Pulmonary artery endothelial cell (primary cell): ENCODE measurements around the gene CYB5R3. TPM values are rescaled to one million over a fixed set of nuclear protein-coding genes. Genes with fewer than 3 reads are reported as not detected.

Source experiments
- DNase-seq: peaks from one replicate; pipeline ENCODE4 v3.0.0-alpha.2; 2011; ENCODE audit warnings: low read depth, low spot score
- total RNA-seq: library from RNA; depleted of rRNA; stranded (reverse); fragments of >200 nt; gene quantifications from 2 replicates; pipeline ENCODE4 v1.2.3, GENCODE V29; 2014

Gene CYB5R3
- 44.2 and 46.1 TPM in 2 replicates for total RNA-seq

DNA sequence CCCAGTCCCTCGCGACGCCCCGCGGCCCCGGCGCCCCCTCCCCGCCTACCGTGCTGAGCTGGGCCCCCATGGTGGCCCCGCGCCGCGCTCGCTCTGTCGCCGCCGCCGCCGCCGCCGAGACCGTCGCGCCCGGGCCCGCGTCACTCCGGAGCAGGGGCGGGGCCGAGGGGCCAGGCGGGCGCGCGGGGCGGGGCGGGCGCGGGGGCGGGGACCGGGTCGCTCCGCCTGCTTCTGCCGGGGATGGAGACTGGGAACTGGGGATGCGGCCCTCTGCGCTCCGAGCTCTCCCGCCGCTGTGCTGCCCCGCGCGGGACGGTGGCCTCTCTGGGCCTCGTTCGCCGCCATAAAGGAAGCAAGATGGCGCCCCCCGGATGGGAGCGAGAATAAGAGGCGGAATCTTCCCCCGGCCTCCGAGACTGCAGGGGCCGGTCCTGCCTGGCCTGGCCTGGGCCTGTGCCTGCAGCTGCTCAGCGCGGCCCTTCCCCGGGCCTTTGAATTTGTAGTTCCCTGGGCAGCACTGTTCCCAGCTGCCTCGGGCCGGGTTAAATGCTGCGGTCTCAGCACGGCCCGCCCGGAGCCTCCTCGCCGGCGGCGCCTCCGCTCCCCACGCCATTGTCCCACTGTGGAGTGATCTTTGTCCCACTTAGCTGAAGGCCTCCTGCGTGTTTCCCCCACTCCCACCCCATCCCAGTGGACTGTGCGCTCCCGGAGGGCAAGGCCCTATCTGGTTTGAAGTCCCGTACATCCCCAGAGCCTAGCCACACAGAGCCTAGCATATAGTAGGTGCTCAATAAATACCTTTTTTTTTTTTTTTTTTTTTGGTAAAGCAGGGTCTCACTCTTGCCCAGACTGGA, at the start of gene CYB5R3:
TSS of gene CYB5R3 (minus strand) at position 147 of the 854 bp plus-strand sequence. CDS start at position 70, 77 bp downstream.
- DNase-seq = peak; percentile 39

DNA sequence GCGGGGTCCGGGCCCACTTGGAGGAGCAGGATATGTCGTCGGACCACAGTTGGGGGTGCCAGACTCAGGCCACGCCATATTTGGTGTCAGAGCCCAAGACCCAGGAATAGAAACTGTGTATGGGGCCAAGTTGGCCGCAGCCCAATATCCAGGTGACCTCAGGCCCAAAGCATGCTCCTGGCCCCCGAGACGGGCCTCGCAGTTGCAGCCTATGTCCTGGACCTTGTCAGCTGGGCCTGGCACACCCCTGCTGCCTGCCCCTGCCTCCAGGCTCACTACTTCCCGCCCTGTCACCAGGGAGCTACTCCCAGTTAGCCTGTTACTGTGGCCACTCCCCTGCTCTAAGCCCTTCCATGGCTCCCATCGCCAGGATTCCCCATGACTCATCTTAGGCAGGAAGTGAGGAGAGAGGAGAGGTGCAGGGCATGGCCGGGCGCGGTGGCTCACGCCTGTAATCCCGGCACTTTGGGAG, 48.4 kb upstream of the CYB5R3 start:
- peak; percentile 30 for DNase-seq

DNA sequence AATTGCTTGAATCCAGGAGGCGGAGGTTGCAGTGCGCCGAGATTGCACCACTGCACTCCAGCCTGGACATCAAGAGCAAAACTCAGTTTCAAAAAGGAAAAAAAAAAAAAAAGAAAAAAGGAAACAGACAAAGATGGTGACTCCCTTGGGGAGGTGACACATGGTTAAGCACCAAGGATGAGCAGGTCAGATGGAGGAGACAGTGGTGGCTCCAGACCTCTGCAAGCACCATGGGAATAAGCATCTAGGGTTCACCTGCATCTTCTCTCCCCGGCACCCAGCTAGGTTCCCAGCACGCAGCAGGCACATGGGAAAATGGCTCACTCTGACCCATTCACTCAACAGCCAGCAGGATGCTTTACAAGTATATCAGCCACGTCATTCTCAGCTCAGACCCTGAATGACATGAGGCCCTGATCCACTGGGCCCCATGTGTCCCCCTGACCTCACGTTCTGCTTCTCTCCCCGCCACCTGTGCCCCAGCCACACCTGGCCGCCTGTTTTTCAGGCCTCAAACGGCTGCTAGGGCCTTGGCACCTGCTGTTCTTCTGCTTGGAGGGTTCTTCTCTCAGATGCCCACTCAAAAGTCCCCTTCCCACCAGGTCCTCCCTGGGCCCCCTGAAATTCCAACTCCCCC, 47.3 kb upstream of the CYB5R3 start:
- DNase-seq = no peak

DNA sequence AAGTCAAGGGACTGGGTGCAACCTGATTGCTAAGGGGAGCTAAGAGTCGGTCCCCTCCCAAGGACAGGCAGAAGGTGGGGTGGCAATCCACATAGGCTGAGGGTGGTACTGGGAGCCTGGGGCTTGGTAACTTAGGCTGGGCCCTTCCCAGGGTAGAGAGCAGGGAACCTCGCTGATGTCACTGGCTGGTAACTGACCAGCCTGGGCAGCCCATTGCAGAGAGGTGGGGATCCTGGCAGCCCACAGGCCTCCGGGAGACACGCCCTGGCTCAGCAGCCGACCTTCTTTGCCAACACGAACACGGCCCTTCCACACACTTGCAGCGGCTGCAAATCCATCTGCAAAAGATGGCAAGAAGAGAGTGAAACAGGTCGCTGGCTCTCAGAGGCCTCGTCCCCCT, 46.1 kb upstream of the CYB5R3 start:
- DNase-seq = no peak

DNA sequence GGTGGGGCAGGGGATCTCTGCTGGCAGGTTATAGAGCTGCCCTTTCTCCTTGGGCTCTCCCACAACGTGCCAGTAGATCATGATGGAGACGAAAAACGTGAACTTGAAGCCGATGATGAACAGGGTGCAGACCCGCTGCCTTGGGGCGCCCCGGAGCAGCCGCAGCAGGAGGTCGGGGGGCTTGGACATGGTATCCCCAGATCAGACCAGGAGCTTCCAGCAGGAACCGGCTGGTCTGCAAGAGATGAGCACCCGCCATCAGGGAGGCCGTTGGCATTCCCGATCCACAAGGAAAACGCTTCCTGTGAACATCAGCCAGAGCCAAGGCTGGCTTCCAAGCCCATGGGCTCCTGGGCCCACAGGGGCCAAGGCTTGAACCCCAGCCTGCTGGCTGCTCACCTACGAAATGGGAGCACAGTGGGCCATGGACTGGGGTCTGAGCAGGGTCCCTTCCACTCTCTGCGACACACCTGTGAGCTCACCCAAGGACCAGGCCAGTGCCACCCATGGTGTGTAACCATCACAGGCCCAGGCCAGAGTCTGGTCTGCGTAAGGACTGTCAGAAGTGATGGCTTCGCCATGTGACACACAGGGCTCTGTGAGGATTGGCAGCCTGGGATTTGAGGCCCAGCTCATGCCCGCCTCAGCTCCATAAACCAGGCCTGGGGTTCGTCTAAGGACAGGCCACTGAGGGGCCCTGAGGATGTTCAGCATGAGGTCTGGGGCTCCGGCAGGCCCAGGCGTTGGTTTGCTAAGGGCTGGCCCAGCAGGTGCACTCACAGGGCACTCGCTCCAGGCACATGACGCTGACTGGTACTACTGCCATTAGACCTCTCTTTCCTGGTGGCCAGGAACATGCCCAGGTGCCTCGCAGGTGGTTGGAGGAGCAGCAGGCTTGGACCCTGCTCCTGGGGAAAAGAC, 44.8 kb upstream of the CYB5R3 start:
- no peak for DNase-seq

DNA sequence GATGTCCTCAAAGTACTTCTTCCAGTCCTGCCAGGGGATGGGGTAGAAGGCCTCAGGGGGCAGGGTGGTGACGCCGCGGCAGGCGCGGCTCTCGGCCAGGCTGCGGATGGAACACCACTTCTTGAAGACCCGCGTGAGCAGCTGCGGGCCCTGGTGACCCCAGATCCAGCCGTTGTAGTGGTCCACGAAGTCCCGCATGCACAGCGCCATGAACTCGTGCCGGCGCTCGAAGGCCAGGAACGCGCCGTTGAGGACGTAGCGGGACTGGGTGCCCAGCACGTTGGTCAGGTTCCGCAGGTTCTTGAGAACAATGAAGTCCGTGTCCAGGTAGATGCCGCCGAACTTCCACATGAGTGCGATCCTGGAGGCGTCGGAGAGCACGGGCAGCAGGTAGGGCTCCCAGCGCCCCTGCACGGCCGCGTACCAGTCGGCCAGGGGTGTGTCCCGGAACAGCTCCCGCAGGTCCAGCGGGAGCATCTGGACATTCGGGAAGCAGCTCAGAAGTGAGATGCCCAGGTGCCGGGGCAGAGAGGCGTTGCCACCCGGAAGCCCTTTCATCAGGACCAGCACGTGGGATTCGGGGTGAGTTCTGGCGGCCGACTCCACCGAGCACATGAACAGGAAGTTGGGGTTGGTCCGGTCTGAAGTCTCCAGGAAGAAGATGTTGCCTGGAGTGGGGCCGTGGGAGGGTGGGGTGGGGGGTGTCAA, 44.0 kb upstream of the CYB5R3 start:
- DNase-seq = no peak

DNA sequence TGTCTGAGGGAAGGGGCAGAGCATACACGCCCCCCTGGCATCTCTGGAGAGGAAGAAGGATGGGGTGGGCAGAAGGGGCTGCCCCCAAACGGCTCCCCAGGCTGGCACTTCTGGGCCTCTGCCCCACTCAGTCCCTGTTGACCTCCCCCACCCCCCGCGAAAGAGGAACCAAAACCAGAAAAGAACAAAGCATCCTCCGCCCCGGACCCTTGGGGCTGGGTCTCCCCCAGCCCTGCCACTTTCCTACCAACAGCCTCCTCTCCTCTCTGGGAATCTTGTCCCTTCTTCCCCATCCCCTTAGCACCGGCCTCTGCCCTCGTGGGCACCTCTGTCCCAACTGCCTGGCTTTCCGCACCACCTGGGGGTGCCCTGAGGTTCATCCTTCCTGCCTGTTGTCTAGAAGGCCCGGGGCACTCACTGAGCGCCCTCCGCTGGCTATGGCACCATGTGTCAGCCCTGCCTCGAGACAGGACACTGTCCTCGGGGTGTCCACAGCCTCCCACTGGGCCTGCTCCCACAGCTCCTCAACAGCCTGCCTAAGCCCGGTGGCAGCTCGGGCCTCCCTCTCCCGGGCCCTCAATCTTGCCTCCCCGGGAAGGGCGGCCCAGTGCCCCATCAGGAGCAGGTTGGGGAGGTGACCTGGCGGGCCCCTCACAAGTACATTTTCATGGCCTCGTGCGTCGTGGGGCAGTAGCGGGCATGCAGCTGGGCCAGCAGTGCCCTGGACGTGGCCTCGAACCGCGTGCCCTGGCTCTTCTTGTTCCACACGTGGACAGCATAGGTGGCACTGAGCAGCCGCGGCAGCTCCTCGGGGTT, 43.3 kb upstream of the CYB5R3 start:
- no peak for DNase-seq

DNA sequence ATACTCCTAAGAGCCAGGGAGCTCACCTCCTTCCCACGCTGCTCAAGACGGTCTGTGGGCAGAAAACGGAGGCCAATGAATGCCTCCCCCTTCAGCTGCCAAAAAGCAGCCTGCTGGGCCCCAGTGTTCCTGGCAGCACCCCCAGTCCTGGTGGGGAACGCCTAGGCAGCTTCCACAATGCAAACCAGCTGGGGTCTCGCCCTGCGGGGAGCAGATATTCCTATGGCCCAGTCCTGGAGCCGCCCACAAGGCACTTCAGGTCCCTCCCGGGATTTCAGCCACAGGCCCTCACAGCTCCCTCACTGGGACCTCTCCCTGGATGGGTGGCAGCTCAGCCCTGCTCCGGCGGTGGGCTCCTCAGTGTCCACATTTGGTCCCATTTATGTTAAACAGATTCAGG, 42.2 kb upstream of the CYB5R3 start:
- DNase-seq = no peak

DNA sequence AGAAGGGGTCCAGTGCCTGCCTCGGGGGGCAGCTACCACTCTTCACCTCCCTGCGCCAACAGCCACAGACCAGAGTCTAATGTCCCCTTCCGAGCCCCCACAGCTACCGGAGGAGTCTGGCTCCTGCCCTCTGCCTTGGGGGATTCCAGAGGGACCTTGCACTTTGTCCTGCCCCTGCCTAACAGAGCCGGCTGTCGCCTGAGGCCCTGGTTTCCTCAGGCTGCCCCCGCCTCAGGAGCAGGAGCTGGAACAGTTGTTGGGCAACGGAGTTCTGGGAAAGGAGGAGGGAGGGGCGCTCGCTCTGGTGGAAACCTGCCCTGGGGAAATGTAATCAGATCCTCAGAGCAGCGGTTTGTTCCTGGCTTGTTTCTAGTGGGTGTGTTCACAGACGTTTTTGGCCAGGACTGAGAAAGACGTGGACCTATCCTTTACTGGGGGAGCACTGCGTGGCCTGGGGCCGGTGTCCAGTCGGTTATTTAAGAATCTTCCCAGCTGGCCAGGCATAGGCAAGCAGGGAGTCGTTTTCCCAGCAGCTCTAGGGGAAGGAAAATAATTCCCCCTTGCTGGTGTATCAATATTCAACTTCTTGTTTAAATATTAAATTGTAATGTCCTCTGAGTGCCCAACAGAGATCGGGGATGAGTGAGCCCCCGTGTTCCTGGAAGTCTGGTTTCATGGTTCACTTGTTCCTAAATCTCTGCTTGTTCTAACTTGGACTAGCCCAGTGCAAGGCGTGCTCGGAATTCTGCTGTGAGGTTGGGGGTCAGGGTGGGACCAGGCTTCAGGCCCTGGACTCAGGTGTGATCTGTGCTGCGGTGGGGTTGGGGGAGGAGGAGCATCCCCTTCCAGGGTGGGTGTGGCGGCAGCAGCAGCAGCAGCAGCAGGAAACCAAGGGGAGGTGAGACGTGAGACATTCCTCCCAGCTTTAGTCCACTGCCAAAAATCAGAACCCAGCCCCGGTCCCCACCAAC, 39.3 kb upstream of the CYB5R3 start:
- no peak for DNase-seq

DNA sequence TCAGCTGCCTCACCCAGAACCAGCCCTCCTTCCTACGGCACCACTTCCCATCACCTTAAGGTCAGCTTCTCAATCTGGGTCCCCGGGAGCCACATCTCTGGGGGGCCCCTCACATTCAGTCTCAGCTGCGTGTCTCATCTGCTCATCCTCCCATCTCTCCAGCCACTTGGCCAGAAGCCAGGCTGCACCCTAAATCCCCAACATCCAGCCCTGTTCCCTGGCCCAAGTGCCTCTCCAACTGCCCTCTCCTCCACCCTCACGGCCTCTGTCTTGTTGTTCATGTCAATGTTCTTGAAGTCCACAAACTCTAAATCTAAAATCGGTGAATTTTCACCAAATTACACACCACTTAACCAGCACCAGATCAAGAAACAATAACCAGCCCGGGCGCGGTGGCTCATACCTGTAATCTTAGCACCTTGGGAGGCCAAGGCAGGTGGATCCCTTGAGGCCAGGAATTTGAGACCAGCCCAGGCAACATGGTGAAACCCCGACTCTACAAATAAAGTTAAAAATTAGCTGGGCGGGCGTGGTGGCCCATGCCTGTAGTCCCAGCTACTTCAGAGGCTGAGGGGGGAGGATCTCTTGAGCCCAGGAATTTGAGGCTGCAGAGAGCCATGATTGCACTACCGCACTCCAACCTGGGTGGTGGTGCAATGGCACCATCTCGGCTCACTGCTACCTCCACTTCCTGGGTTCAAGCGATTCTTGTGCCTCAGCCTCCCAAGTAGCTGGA, 37.7 kb upstream of the CYB5R3 start:
- no peak for DNase-seq

DNA sequence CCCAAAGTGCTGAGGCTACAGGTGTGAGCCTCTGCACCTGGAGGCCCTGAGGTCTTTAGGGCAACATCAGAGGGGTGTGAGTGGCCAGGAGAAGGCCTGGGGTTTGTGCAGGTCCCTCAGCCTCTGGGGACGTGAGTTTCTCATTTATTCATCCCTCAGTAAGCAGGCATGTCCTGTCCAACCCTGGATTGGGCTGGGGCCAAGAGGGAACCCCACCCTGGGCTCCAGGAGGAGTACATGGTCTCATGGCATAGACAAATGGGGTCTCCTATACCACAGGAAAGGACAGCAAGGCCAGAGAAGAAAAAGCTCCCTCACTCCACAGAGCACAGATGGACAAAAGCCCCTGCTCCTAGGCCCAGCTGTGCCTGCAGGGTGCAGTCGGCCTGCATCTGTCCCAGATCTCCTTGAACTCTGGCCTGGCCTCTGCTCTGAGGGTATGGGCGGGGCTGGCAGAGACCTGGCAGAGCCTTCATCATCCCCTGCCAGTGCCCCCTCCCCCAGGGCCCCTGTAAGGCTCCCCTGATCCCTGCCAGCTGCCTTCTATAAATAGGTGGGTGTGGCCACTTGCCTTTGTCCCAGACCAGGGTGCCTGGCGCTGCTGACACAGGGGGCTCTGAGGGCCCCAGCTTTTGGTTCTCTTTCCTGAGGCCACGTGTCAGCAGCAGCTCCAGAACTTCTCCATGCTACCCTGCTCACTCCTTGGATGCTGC, 36.9 kb upstream of the CYB5R3 start:
- DNase-seq = no peak

DNA sequence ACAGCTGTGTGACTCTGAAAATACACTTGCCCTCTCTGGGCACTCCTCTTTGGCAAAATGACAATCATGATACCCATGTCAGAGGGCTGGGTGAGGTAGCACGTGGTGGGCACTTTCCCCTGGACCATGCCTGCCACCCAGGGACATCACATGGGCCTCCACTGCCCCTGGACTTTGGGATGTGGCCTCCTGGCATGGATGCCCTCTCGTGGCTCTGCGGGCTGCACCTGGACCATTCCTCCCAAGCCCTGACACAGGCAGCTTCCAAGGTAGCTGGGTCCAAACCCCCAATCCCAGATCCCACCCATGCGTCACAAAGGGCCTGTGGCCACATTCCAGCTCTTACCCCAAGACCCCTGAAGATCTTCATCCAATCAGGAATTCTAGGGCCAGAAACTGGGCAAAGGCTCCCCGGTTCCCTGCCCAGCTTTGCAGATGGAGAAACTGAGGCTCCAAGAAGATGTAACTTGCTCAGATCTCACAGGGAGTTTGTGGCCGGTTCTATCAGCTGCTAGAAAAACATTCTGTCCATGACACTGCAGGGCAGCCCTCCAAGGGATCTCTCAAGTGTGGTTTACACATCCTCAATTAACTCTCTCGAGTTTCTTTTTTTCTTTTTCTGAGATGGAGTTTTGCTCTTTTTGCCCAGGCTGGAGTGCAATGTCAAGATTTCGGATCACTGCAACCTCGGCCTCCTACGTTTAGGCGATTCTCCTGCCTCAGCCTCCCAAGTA, 35.4 kb upstream of the CYB5R3 start:
- DNase-seq = no peak

DNA sequence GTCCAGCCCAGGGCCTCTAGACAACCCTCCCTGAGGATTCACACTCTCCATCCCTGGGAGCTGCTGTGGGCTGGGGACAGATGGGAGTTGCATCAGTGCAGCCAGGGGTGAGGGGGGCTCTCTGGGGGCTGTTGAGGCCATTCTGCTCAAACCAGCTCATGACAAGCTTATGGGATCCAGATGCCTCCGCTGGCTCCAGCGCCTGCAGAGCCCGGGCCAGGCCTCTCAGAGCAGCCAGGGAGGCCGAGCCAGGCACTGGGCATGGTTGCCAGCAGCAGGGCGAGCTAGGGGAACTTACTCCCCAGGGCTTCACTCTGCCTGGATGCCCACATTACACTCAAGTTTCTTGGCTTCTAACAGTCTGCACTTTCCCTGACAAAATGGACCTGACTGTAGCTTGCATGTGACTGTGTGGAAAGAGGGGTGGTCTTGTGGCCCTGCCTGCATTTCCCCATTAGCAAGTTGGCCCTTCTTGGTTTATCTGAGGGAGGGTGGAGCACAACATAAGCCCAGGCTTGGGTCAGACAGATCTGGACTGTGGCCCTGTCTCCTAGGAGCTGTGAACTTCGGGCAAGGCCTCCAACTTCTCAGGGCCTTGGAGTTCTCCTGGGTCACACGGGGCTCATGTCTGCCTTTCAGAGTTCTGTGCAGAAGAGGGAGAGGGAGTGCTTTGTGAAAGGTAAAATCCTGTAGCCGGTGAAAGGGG, 34.5 kb upstream of the CYB5R3 start:
- DNase-seq = no peak

DNA sequence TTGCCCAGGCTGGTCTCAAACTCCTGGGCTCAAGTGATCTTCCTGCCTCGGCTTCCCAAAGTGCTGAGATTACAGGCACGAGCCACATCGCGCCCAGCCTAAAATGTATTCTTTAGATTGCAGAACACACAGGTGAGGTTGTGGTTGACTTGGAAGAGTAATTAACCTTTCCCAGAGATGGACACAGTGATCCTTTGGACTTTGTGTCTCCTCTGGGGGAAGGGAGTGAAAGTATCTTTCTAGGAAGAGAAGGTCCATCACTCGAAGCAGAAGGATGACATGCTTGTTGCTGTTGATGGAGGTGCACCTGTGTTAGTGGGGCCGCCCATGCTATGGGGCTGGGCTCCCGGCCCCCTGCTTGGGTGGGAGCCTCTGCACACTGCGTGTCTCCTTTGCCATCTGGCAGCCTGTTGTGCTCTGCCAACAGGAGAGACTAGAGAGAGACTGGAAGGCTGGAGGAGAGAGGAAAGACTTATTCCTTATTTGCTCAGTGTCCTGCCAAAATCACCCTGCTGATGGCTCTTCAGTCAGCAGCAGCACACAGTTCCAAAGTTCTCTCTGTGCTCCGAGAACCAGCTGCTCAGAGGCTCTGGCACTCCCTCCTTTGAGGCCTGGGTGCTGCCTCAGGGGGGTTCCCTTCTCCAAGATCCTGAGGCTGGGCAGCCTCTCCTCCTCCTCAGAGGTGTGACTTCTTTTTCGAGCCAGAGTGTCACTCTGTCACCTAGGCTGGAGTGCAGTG, 33.1 kb upstream of the CYB5R3 start:
- no peak for DNase-seq

DNA sequence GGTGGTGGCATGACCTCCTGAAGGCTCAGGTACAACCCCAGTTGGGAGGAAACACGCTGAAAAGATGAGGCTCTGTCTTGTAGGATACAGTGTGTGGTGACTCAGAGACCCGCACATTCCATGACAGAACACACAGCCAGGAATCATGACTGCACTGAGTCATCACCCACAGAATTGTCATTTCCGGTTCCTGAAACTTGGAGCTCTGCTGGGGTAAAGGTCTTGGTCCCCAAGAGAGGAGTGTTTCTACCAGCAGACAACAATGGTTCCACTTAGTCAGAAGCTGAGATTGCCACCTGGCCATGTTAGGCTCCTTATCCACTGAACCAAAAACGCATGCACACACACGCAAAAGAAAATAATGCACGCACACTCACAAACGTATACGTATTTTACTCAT, 31.5 kb upstream of the CYB5R3 start:
- DNase-seq = peak; percentile 93

DNA sequence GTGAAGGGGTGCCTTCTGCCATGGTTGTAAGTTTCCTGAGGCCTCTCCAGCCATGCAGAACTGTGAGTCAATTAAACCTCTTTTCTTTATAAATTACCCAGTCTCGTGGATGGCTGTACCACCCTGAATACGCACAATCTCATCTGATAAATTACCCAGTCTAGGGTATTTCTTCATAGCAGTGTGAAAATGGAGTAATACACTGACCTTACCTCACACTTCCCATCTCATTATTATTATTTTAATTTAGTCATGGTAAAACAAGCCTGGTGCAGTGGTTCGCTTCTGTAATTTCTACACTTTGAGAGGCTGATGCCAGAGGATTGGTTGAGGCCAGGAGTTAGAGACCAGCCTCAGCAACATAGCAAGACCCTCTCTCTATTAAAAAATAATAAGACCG, 30.5 kb upstream of the CYB5R3 start:
- no peak for DNase-seq
